Measurements from ENCODE around the gene ATAD3C.

DNA sequence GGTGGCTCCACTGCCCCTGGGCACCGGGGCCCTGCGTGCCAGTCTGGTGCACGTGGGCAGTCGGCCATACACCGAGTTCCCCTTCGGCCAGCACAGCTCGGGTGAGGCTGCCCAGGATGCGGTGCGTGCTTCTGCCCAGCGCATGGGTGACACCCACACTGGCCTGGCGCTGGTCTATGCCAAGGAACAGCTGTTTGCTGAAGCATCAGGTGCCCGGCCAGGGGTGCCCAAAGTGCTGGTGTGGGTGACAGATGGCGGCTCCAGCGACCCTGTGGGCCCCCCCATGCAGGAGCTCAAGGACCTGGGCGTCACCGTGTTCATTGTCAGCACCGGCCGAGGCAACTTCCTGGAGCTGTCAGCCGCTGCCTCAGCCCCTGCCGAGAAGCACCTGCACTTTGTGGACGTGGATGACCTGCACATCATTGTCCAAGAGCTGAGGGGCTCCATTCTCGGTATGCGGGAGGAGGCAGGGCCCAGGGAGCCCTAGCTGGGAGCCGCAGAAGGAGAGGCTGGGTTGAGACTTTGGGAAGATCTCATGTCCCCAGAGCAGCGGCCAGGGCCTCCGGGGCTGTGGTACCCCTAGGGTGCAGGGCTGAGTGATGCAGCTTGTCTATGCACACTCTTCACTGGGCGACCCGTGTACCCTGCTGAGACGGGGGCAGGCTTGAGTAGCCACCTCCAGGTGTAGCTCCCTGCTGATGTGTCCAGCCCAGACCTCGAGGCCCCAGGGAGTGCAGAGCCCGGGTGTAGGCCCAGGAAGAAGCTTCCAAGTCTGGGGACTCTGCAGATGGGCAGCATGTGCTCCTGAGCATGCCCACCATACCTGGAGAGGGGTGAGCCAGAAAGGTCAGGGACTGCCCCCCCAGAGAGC lies 12.2 kb upstream of the ATAD3C start:
- no peak for TF ChIP-seq EZH2 (IDR thresholded peaks at IDR 0.05)
- TF ChIP-seq, protein P1, sequence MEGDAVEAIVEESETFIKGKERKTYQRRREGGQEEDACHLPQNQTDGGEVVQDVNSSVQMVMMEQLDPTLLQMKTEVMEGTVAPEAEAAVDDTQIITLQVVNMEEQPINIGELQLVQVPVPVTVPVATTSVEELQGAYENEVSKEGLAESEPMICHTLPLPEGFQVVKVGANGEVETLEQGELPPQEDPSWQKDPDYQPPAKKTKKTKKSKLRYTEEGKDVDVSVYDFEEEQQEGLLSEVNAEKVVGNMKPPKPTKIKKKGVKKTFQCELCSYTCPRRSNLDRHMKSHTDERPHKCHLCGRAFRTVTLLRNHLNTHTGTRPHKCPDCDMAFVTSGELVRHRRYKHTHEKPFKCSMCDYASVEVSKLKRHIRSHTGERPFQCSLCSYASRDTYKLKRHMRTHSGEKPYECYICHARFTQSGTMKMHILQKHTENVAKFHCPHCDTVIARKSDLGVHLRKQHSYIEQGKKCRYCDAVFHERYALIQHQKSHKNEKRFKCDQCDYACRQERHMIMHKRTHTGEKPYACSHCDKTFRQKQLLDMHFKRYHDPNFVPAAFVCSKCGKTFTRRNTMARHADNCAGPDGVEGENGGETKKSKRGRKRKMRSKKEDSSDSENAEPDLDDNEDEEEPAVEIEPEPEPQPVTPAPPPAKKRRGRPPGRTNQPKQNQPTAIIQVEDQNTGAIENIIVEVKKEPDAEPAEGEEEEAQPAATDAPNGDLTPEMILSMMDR (IDR thresholded peaks at IDR 0.05), result no peak

Data from neural progenitor cell (in vitro differentiated cells).